ENCODE data around the gene PPP1R15B. TPM values are rescaled to one million over a fixed set of nuclear protein-coding genes. Genes with fewer than 3 reads are reported as not detected.

Gene PPP1R15B
- total RNA-seq, 2 experiments from 2014 or later: 64.7 to 66.0 TPM

DNA sequence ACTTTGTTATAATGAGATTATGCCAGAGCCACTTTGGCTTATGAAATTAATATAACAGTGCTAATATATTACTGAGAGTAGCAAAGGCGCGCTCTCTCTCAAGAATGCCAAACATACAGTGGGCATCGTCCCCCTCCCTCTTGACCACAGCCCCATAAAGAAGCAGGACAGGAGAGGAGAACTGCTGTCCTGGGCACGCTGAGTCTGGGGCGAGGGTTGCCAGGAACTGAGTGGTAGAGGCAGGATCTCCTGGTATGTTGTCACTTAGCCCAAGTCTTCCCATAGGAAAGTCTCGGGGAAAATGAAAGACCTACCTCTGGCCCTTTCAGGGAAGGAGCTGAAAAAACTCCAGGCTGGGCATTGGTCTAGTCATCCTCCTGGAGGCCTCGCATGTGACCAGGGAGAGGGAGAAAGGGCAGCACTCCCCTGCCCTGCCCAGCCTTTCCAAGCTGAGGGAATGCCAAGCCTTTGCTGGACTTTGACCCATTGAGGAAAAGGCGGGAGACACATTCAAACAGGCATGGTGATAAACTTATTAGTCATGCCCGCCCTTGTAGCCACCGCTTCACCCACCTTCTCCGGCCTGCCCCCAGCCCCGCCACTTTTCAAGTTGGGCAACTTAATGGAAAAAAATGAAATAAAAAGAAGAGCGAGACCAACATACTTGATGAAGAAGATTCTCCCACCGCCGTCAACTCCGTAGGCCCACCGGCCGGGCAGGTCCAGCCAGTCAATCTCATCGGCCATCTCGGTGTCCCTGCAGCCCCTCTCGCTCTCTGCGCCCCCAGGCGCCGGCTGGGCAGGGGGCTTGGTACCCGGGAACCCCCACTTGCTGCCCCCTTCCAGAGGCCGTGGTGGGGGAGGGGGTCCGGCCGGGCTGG is 34.5 kb downstream of the PPP1R15B start:
- no peaks in the 10 kb centered on the region for H3K9me3 Mint-ChIP-seq (ENCODE audit: insufficient read depth)
- POLR2A ChIA-PET: interaction anchor here (1.4 kb wide), 1 partner anchor 33 kb away, joined by 4 read pairs; no protein-coding TSS in a partner anchor

GRCh38 chr1:204376465-204376864 is 35.2 kb downstream of the PPP1R15B start:
- Mint-ChIP-seq H3K4me1 (ENCODE audit: low read depth) (peaks cover 9% of the 10 kb centered on the region), H3K27ac (no peak overlapping the region), H3K9me3 (ENCODE audit: insufficient read depth) (no peaks in the 10 kb centered on the region), H3K4me3 (no peak overlapping the region), H3K27me3 (ENCODE audit: low read depth) (peaks cover 34% of the 10 kb centered on the region), H3K36me3 (ENCODE audit: low read depth) (no peaks in the 10 kb centered on the region)
- ChIA-PET POLR2A (no interaction called here), CTCF (interaction anchor here (1.8 to 9.5 kb wide), 2 partner anchors 13 to 20 kb away, joined by 7 to 122 read pairs; no protein-coding TSS in a partner anchor)
- DNase-seq: no peak
- no peak for ATAC-seq

More for the DNA sequence above, 34.5 kb downstream of the PPP1R15B start:
- Mint-ChIP-seq H3K4me1 (ENCODE audit: low read depth) (peaks cover 13% of the 10 kb centered on the region), H3K27ac (no peak overlapping the region), H3K36me3 (ENCODE audit: low read depth) (no peaks in the 10 kb centered on the region), H3K4me3 (peak overlapping the region; percentile 39), H3K27me3 (ENCODE audit: low read depth) (peaks cover 30% of the 10 kb centered on the region)
- ATAC-seq (no peak), DNase-seq (no peak)
- CTCF ChIA-PET: interaction anchor here (1.4 to 9.5 kb wide), 6 partner anchors 10 to 214 kb away, joined by 4 to 122 read pairs (median 6); no protein-coding TSS in a partner anchor

GRCh38 chr1:204373911-204374310 is 37.7 kb downstream of the PPP1R15B start:
- DNase-seq (no peak), ATAC-seq (no peak)
- POLR2A ChIA-PET: no interaction called here
- H3K27ac Mint-ChIP-seq: no peak overlapping the region
- no peaks in the 10 kb centered on the region for H3K9me3 Mint-ChIP-seq (ENCODE audit: insufficient read depth)
- peaks cover 23% of the 10 kb centered on the region for H3K27me3 Mint-ChIP-seq (ENCODE audit: low read depth)
- no peak overlapping the region for H3K4me3 Mint-ChIP-seq
- CTCF ChIA-PET: interaction anchor here (0.7 to 4.0 kb wide), 2 partner anchors 10 to 25 kb away, joined by 3 to 16 read pairs; no protein-coding TSS in a partner anchor
- peaks cover 8% of the 10 kb centered on the region for H3K4me1 Mint-ChIP-seq (ENCODE audit: low read depth)
- H3K36me3 Mint-ChIP-seq (ENCODE audit: low read depth): no peaks in the 10 kb centered on the region

- Mint-ChIP-seq H3K36me3 (ENCODE audit: low read depth) (no peaks in the 10 kb centered on the region), H3K9me3 (ENCODE audit: insufficient read depth) (no peaks in the 10 kb centered on the region), H3K4me3 (no peak overlapping the region), H3K4me1 (ENCODE audit: low read depth) (no peaks in the 10 kb centered on the region), H3K27ac (no peak overlapping the region), H3K27me3 (ENCODE audit: low read depth) (peaks cover 10% of the 10 kb centered on the region)
- CTCF ChIA-PET: interaction anchor here (2.5 kb wide), 1 partner anchor 28 kb away, joined by 20 read pairs; no protein-coding TSS in a partner anchor
- ATAC-seq (no peak), DNase-seq (no peak)
- POLR2A ChIA-PET: no interaction called here
Observed at GRCh38 chr1:204370176-204370575, 41.4 kb downstream of the PPP1R15B start.

GRCh38 chr1:204368996-204369726 is 42.5 kb downstream of the PPP1R15B start:
- H3K27ac Mint-ChIP-seq: no peak overlapping the region
- H3K4me1 Mint-ChIP-seq (ENCODE audit: low read depth): no peaks in the 10 kb centered on the region
- ChIA-PET CTCF (interaction anchor here (0.6 to 2.5 kb wide), 6 partner anchors 9 to 438 kb away, joined by 3 to 20 read pairs (median 3); partner anchors contain the start of gene GOLT1A), POLR2A (no interaction called here)
- ATAC-seq: no peak
- H3K9me3 Mint-ChIP-seq (ENCODE audit: insufficient read depth): no peaks in the 10 kb centered on the region
- no peak for DNase-seq
- H3K4me3 Mint-ChIP-seq: no peak overlapping the region
- H3K27me3 Mint-ChIP-seq (ENCODE audit: low read depth): peaks cover 10% of the 10 kb centered on the region
- no peaks in the 10 kb centered on the region for H3K36me3 Mint-ChIP-seq (ENCODE audit: low read depth)

DNA sequence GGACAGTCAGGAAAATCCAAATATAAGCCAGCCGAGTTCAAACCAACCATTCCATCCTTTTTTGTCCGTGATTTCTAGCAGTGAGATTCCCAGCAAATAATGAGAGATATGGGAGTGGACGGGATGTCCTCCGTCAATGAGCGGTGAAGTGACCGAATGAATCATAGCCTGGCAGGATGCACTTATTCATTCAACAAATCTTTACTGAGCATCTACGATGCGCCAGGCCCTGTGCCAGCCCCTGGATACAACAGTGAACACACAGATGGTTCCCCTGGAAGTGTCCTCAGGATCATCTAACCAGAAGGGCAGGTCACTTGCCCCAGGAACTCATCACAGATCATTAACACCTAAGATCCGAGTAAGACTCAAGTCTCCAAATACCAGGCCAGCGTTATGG is 43.7 kb downstream of the PPP1R15B start:
- Mint-ChIP-seq H3K4me1 (ENCODE audit: low read depth) (peaks cover 11% of the 10 kb centered on the region), H3K27ac (no peak overlapping the region), H3K36me3 (ENCODE audit: low read depth) (no peaks in the 10 kb centered on the region), H3K27me3 (ENCODE audit: low read depth) (peaks cover 10% of the 10 kb centered on the region), H3K4me3 (no peak overlapping the region), H3K9me3 (ENCODE audit: insufficient read depth) (no peaks in the 10 kb centered on the region)
- ATAC-seq: no peak
- no peak for DNase-seq
- CTCF ChIA-PET: interaction anchor here (2.5 kb wide), 1 partner anchor 31 kb away, joined by 20 read pairs; no protein-coding TSS in a partner anchor
- POLR2A ChIA-PET: no interaction called here

DNA sequence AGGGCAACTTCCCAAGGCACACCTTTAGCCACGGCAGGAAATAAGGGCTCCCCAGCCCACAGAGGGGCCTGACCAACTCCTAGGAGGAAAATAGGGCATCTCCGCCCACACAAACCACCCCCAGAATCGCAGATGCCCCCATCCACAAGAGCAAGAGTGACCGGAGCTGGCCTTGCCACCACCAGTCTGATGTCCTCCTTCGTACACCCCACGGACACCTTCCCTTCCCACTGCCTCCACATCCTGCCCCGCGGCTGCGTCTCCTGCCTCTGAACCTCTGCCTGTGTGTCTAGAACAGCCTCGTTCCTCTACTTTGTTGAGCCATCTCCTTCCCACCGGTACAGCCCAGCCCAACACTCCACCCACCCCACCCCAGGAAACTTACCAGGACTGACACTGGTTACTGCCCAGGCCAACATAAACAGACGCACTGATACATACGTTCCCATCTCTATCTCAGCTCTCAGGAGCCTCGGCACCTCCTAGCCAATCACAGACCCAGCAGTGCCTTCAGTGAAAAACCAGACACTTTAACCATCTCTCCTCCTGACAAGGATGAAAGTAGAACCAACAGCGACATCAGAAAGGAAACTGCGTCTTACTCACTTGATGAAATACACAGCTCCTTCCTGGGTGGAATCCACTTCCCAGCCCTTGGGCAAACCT is 44.3 kb downstream of the PPP1R15B start:
- Mint-ChIP-seq H3K27ac (no peak overlapping the region), H3K4me1 (ENCODE audit: low read depth) (peaks cover 12% of the 10 kb centered on the region), H3K4me3 (no peak overlapping the region), H3K27me3 (ENCODE audit: low read depth) (peaks cover 7% of the 10 kb centered on the region), H3K9me3 (ENCODE audit: insufficient read depth) (no peaks in the 10 kb centered on the region), H3K36me3 (ENCODE audit: low read depth) (no peaks in the 10 kb centered on the region)
- no peak for ATAC-seq
- CTCF ChIA-PET: interaction anchor here (1.2 to 1.4 kb wide), 2 partner anchors 11 to 109 kb away, joined by 4 read pairs; no protein-coding TSS in a partner anchor
- no peak for DNase-seq
- POLR2A ChIA-PET: no interaction called here

- H3K4me1 Mint-ChIP-seq (ENCODE audit: low read depth): peaks cover 12% of the 10 kb centered on the region
- no peaks in the 10 kb centered on the region for H3K36me3 Mint-ChIP-seq (ENCODE audit: low read depth)
- H3K9me3 Mint-ChIP-seq (ENCODE audit: insufficient read depth): no peaks in the 10 kb centered on the region
- peaks cover 3% of the 10 kb centered on the region for H3K27me3 Mint-ChIP-seq (ENCODE audit: low read depth)
- ChIA-PET POLR2A (no interaction called here), CTCF (interaction anchor here (1.2 to 1.4 kb wide), 2 partner anchors 11 to 108 kb away, joined by 4 read pairs; no protein-coding TSS in a partner anchor)
- no peak for DNase-seq
- H3K27ac Mint-ChIP-seq: no peak overlapping the region
- no peak overlapping the region for H3K4me3 Mint-ChIP-seq
- ATAC-seq: no peak
Observed at GRCh38 chr1:204366759-204367158, 44.9 kb downstream of the PPP1R15B start.

DNA sequence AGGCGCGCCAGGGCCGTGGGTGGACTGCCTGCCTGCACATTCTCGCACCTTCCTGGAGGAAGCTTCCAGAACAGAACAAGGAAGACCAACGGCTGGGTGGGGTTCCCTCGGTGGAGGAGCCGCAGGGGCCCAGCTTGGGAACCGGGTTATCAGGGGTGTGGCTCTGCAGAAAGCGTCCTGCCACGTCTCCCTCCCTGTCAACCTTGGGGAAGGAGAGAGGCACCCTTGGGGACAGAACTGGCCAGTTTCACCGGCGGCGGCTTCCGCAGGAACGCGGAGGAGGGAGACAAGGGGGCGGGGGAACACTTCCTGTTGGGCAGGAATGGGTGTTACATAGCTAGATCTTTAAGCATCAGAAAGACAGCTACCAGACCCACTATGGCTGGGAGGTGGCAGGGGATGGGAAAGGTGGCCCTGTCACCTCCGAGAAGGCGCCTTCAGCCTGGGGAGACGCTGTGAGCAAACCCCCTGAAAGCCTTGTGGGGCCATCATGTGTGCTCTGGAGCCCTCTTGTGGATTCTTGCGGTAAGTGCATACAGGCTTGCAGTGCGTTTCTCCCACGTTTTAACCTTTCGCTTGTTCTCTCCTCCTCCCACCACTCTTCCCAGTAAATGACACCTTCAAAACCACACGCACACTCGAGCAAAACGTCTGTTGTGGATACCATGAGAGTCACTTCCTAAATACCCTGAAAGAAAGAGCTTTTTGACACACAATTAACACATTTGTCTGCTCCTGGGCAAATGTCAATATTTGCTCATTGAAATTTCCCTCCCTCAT is 48.1 kb downstream of the PPP1R15B start:
- DNase-seq: peak; percentile 83
- ATAC-seq: peak; percentile 87
- ChIA-PET POLR2A (no interaction called here), CTCF (interaction anchor here (0.7 to 5.9 kb wide), 44 partner anchors 9 to 492 kb away, joined by 3 to 122 read pairs (median 6); partner anchors contain the start of genes GOLT1A, REN and SOX13)
- peaks cover 8% of the 10 kb centered on the region for H3K27me3 Mint-ChIP-seq (ENCODE audit: low read depth)
- H3K36me3 Mint-ChIP-seq (ENCODE audit: low read depth): no peaks in the 10 kb centered on the region
- H3K27ac Mint-ChIP-seq: peak overlapping the region; percentile 51
- peak overlapping the region; percentile 48 for H3K4me3 Mint-ChIP-seq
- no peaks in the 10 kb centered on the region for H3K9me3 Mint-ChIP-seq (ENCODE audit: insufficient read depth)
- H3K4me1 Mint-ChIP-seq (ENCODE audit: low read depth): peaks cover 12% of the 10 kb centered on the region

DNA sequence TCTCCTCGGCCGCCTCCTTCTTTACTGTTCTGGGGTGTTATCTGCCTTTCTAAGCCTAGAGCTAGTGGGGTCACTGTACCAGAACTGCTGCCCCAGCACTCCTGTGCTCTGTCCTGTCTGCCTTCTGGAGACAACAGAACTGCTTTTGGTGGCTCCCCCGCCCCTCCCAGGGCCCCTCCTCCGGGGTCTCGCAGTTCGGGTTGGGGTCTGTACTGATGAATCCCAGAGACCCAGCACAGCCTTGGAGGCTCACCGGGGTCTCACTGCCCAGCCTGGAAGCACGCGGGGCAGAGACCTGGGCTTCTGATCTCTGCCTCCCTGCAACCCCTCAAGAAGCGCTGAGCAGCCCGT is 48.7 kb downstream of the PPP1R15B start:
- peak overlapping the region; percentile 48 for H3K4me3 Mint-ChIP-seq
- peak overlapping the region; percentile 51 for H3K27ac Mint-ChIP-seq
- H3K9me3 Mint-ChIP-seq (ENCODE audit: insufficient read depth): no peaks in the 10 kb centered on the region
- peaks cover 8% of the 10 kb centered on the region for H3K27me3 Mint-ChIP-seq (ENCODE audit: low read depth)
- DNase-seq: no peak
- H3K4me1 Mint-ChIP-seq (ENCODE audit: low read depth): peaks cover 12% of the 10 kb centered on the region
- ChIA-PET POLR2A (interaction anchor here (0.6 kb wide), 2 partner anchors 306 to 643 kb away, joined by 3 read pairs; no protein-coding TSS in a partner anchor), CTCF (interaction anchor here (0.7 to 5.9 kb wide), 42 partner anchors 8 to 491 kb away, joined by 3 to 122 read pairs (median 6); partner anchors contain the start of genes GOLT1A, REN and SOX13)
- no peak for ATAC-seq
- no peaks in the 10 kb centered on the region for H3K36me3 Mint-ChIP-seq (ENCODE audit: low read depth)
